HL-60 (cell line): ENCODE results near the gene TPRA1.

Experiments
- DNase-seq, 2 experiments: peaks; one replicate each; pipeline ENCODE4 v3.0.0-alpha.2; 2010 to 2020; ENCODE audit warnings: low read depth in 1 of 2, low spot score in 1 of 2
- H3K27ac ChIP-seq: fragments of 250-450 bp; sonication (Bioruptor Pico); replicated peaks from 2 replicates; pipeline ENCODE4 v1.5.1; 2020; ENCODE audit warnings: mild to moderate bottlenecking, moderate library complexity
- H3K27me3 ChIP-seq: fragments of 250-450 bp; sonication (Bioruptor Pico); 2 replicates; pipeline ENCODE4 v1.5.1; 2021; ENCODE audit warnings: mild to moderate bottlenecking, moderate library complexity; ENCODE audit not compliant: insufficient read depth, poor library complexity, severe bottlenecking
- H3K4me3 ChIP-seq: replicated peaks from 2 replicates; pipeline ENCODE4 v1.5.1; 2011; ENCODE audit warnings: mild to moderate bottlenecking, control low read depth, low read length; ENCODE audit not compliant: insufficient read depth
- CTCF ChIP-seq: IDR thresholded peaks from one replicate; pipeline ENCODE4 v1.5.1; 2011; ENCODE audit warnings: low read length, control low read depth, inconsistent platforms; ENCODE audit not compliant: insufficient read depth
- GABPA ChIP-seq: IDR thresholded peaks from 2 replicates; pipeline ENCODE4 v1.6.1; 2012; ENCODE audit warnings: low read depth
- POLR2AphosphoS5 ChIP-seq: IDR thresholded peaks from 2 replicates; pipeline ENCODE4 v1.6.1; 2012; ENCODE audit warnings: low read depth
- REST ChIP-seq: IDR thresholded peaks from 2 replicates; pipeline ENCODE4 v1.6.1; 2012; ENCODE audit warnings: low read depth; ENCODE audit not compliant: insufficient replicate concordance
- SPI1 ChIP-seq: IDR thresholded peaks from 2 replicates; pipeline ENCODE4 v1.6.1; 2012; ENCODE audit warnings: low read depth, mild to moderate bottlenecking, borderline replicate concordance

The TPRA1 gene

GRCh38 chr3:127536830-127537812, 53.4 kb downstream of the TPRA1 start:
- H3K27ac ChIP-seq, result no peak overlapping the region
- TF ChIP-seq GABPA, result no peak
- TF ChIP-seq REST, result no peak
- no peak for TF ChIP-seq CTCF
- no peak for TF ChIP-seq POLR2AphosphoS5
- no peak for TF ChIP-seq SPI1
- DNase-seq, result no peak
- H3K4me3 ChIP-seq, result no peak overlapping the region
- no peaks in the 10 kb centered on the region for H3K27me3 ChIP-seq

GRCh38 chr3:127535901-127536829, 54.4 kb downstream of the TPRA1 start:
- DNase-seq, result no peak
- Histone ChIP-seq H3K27ac (no peak overlapping the region), H3K27me3 (no peaks in the 10 kb centered on the region), H3K4me3 (no peak overlapping the region)
- TF ChIP-seq GABPA, result no peak
- no peak for TF ChIP-seq SPI1

DNA sequence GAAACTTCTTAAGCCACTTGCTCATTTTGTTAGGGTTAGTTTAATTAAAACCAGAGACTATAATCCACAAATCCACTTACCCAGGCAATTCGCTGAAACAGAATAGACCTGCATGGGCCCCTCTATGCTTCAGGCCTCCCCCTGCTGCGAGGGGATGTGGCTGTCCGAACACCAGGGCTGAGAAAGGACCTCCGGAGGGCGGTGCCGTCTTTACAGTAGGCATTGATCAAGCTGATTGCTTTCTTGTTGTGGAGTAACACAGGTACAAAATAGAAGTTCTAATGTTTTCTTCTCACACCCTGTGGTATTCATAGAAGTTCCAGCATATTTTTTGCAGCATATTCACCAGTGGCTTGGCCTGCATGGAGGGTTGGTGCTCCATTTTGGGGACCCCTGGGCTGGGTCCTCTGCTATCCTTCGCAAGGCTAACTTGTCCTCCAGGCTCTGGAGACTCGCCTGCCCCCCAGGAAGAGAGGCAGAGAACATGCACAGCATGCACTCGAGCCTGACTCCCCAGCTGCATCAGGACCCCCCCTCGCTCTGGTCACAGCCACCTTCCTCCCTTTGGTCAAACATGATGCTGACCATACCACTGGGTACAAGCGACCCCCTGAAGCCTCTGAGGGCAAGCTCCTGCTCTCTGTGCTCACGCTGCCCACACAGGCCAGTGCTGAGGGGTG, 55.3 kb downstream of the TPRA1 start:
- H3K4me3 ChIP-seq, result no peak overlapping the region
- TF ChIP-seq REST (no peak), CTCF (no peak), POLR2AphosphoS5 (no peak), SPI1 (no peak), GABPA (no peak)
- H3K27me3 ChIP-seq, result peaks cover under 1% of the 10 kb centered on the region
- no peak for DNase-seq
- no peak overlapping the region for H3K27ac ChIP-seq
